Ishikawa (cell line): ENCODE results near the gene ALDH1A3.

Experiments
- CEBPB ChIP-seq: IDR thresholded peaks from 2 replicates; pipeline ENCODE4 v1.6.1; 2012
- CREB1 ChIP-seq: IDR thresholded peaks from 2 replicates; pipeline ENCODE4 v1.6.1; 2012; ENCODE audit warnings: low read depth
- EGR1 ChIP-seq: IDR thresholded peaks from 2 replicates; pipeline ENCODE4 v1.6.1; 2012
- EP300 ChIP-seq: IDR thresholded peaks from 2 replicates; pipeline ENCODE4 v1.6.1; 2012; ENCODE audit warnings: borderline replicate concordance
- FOXM1 ChIP-seq: IDR thresholded peaks from 2 replicates; pipeline ENCODE4 v1.6.1; 2012; ENCODE audit warnings: low read depth, borderline replicate concordance
- NFIC ChIP-seq: IDR thresholded peaks from 2 replicates; pipeline ENCODE4 v1.6.1; 2012
- RAD21 ChIP-seq: IDR thresholded peaks from 2 replicates; pipeline ENCODE4 v1.6.1; 2012; ENCODE audit warnings: low read depth
- TAF1 ChIP-seq: IDR thresholded peaks from 2 replicates; pipeline ENCODE4 v1.6.1; 2012; ENCODE audit warnings: low read depth, mild to moderate bottlenecking
- TCF12 ChIP-seq: IDR thresholded peaks from 2 replicates; pipeline ENCODE4 v1.6.1; 2012; ENCODE audit warnings: low read depth
- TEAD4 ChIP-seq: IDR thresholded peaks from 2 replicates; pipeline ENCODE4 v1.6.1; 2012
- USF1 ChIP-seq: IDR thresholded peaks from 2 replicates; pipeline ENCODE4 v1.6.1; 2012
- YY1 ChIP-seq: IDR thresholded peaks from 2 replicates; pipeline ENCODE4 v1.6.1; 2012; ENCODE audit warnings: low read depth
- ZBTB7A ChIP-seq: IDR thresholded peaks from 2 replicates; pipeline ENCODE4 v1.6.1; 2012; ENCODE audit warnings: low read depth
- TF ChIP-seq, protein P1 (sequence below): IDR thresholded peaks from 2 replicates; pipeline ENCODE4 v1.6.1; 2012
- TF ChIP-seq, protein P2 (sequence below): IDR thresholded peaks from 2 replicates; pipeline ENCODE4 v1.6.1; 2012; ENCODE audit warnings: low read depth, mild to moderate bottlenecking

The ALDH1A3 gene

DNA sequence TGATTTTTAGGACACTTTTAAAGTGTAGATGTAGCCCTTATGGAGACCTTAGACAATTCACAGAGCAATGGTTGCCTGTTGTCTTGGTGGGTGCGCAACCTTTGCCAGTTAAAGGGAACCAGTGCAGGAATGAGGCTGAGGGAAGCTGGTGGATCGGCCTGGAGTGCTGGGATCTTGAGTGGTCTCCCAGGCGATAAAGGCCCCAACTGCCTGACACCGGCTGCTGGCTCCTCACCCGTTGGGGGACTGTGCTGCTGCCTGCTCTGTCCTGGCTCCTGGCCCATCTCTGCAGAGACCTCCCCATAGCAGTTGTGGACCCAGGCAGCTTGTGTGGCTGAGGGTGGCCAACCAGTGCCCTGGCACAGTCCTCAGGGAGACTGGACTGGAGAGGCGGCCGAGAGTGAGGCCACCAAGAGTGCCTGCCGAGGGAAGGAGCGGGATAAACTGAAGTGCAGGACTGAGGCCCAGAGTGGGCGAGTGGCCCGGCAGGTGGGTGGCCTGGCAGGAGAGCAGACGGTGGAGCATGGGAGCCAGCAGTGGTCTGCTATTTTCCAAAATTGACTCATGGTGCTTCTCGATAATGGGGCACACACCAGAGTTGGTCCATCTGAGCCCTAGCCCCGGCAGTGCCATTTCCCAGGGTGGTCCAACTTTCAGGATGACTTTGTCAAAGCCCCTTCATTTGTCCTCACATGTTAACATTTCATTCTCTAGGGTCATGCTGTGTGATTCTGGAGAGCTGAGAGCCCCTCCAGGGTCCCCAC lies 2.1 kb downstream of the ALDH1A3 start:
- TF ChIP-seq USF1 (no peak), TAF1 (no peak), CREB1 (no peak)
- TF ChIP-seq, protein P1, sequence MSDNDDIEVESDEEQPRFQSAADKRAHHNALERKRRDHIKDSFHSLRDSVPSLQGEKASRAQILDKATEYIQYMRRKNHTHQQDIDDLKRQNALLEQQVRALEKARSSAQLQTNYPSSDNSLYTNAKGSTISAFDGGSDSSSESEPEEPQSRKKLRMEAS = no peak

- TF ChIP-seq TEAD4 = no peak
- no peak for TF ChIP-seq NFIC
- no peak for TF ChIP-seq EGR1
- TF ChIP-seq CREB1 = no peak
- no peak for TF ChIP-seq TAF1
These were observed 5.5 kb downstream of the ALDH1A3 start for GRCh38 chr15:100885116-100885515.

- TF ChIP-seq USF1 (no peak), CEBPB (no peak), EGR1 (no peak), TCF12 (no peak), EP300 (no peak)
- TF ChIP-seq, protein P2, sequence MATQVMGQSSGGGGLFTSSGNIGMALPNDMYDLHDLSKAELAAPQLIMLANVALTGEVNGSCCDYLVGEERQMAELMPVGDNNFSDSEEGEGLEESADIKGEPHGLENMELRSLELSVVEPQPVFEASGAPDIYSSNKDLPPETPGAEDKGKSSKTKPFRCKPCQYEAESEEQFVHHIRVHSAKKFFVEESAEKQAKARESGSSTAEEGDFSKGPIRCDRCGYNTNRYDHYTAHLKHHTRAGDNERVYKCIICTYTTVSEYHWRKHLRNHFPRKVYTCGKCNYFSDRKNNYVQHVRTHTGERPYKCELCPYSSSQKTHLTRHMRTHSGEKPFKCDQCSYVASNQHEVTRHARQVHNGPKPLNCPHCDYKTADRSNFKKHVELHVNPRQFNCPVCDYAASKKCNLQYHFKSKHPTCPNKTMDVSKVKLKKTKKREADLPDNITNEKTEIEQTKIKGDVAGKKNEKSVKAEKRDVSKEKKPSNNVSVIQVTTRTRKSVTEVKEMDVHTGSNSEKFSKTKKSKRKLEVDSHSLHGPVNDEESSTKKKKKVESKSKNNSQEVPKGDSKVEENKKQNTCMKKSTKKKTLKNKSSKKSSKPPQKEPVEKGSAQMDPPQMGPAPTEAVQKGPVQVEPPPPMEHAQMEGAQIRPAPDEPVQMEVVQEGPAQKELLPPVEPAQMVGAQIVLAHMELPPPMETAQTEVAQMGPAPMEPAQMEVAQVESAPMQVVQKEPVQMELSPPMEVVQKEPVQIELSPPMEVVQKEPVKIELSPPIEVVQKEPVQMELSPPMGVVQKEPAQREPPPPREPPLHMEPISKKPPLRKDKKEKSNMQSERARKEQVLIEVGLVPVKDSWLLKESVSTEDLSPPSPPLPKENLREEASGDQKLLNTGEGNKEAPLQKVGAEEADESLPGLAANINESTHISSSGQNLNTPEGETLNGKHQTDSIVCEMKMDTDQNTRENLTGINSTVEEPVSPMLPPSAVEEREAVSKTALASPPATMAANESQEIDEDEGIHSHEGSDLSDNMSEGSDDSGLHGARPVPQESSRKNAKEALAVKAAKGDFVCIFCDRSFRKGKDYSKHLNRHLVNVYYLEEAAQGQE = no peak
These were observed 6.2 kb downstream of the ALDH1A3 start for GRCh38 chr15:100885811-100886210.

DNA sequence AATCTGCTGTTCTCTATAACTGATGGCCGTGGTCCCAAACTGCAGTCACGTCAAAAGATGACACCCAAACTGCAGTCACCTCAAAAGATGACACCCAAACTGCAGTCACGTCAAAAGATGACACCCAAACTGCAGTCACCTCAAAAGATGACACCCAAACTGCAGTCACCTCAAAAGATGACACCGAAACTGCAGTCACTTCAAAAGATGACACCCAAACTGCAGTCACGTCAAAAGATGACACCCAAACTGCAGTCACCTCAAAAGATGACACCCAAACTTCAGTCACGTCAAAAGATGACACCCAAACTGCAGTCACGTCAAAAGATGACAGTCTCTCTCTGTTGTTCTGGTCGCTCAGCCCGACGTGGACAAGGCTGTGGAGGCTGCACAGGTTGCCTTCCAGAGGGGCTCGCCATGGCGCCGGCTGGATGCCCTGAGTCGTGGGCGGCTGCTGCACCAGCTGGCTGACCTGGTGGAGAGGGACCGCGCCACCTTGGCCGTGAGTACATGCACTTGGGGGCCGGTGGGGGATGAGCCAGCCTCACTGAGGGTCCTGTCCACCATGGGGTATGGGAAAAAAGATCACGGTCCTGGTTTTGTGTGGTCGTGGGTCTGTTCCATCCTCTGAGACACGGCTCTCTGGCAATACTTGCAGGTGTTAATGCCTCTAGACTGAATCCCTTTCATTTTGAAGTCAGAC lies 7.7 kb downstream of the ALDH1A3 start:
- TF ChIP-seq EGR1 (no peak), TEAD4 (no peak), EP300 (no peak), ZBTB7A (no peak), USF1 (no peak)
- TF ChIP-seq, protein P2 = no peak

DNA sequence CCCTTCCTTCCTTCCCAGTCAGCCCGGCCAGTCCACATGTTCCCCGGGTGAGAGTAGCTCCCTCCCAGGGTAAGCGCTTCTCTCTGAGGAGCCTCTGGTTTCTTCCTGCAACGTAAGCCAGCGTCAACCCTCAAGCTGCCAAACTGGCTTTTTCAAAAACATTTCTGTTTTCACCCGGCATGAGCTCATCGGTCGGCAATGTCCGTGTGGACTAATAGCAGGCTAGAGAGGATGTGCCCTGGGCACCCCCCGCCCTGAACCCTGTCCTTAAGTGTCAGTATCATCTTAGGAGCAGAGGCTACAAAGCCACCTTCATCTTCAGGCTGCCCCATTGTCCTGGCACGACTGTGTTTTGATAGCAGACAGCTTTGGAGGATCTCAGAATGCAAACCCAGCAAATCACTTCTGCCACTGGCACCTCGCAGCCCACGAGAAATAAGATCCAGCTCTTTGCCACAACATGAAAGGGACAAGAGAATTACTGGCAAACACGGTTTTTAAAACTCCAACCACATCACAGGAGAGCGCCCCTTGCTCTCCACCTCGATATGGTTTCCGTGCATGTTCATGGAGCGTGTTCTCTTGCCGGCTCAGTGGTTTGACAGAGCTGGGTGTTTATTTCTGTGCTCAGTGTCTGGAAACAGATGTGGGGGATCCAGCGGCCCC lies 9.9 kb downstream of the ALDH1A3 start:
- TF ChIP-seq CEBPB (no peak), EGR1 (no peak), TEAD4 (no peak), RAD21 (no peak), FOXM1 (no peak), CREB1 (no peak), YY1 (no peak), TCF12 (no peak), USF1 (no peak), EP300 (no peak), TAF1 (no peak), NFIC (no peak)
- TF ChIP-seq, protein P1 = no peak
